ENCODE data around the gene GTF3C6. TPM values are rescaled to one million over a fixed set of nuclear protein-coding genes. Genes with fewer than 3 reads are reported as not detected.

Gene GTF3C6
- total RNA-seq, 4 donors from 2014 or later: 26.2 to 48.8 (median 34.7) TPM

GRCh38 chr6:110979565-110980101 lies 21.1 kb downstream of the GTF3C6 start:
- no peak for ATAC-seq (ENCODE audit: low FRiP score)
- no peak for DNase-seq (ENCODE audit: low spot score)
- TF ChIP-seq, protein P1, sequence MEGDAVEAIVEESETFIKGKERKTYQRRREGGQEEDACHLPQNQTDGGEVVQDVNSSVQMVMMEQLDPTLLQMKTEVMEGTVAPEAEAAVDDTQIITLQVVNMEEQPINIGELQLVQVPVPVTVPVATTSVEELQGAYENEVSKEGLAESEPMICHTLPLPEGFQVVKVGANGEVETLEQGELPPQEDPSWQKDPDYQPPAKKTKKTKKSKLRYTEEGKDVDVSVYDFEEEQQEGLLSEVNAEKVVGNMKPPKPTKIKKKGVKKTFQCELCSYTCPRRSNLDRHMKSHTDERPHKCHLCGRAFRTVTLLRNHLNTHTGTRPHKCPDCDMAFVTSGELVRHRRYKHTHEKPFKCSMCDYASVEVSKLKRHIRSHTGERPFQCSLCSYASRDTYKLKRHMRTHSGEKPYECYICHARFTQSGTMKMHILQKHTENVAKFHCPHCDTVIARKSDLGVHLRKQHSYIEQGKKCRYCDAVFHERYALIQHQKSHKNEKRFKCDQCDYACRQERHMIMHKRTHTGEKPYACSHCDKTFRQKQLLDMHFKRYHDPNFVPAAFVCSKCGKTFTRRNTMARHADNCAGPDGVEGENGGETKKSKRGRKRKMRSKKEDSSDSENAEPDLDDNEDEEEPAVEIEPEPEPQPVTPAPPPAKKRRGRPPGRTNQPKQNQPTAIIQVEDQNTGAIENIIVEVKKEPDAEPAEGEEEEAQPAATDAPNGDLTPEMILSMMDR (IDR thresholded peaks at IDR 0.05): no peak

- no peak for DNase-seq (ENCODE audit: low spot score)
- ATAC-seq (ENCODE audit: low FRiP score): no peak
- TF ChIP-seq, protein P1 (IDR thresholded peaks at IDR 0.05): no peak
Observed at GRCh38 chr6:110980227-110980626, 21.7 kb downstream of the GTF3C6 start.

GRCh38 chr6:110980648-110981047 lies 22.1 kb downstream of the GTF3C6 start:
- no peak for ATAC-seq (ENCODE audit: low FRiP score)
- no peak for DNase-seq (ENCODE audit: low spot score)
- TF ChIP-seq, protein P1 (IDR thresholded peaks at IDR 0.05): no peak

DNA sequence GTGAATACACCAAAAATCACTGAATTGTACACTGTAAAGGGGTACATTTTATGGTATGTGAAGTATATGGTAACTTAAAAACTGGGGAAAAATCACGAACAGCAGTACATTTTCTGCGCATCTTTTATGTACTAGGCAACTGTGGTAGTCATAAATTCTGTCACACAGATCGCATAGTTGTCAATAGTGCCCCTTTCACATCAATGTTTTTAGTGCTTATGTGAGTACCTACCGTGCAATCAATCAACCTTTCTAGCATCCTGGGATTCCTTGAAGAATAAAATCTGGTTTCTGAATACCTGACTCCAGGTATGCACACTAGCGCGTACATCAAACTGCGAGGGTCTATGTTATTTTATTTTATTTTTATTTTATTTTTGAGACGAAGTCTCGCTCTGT lies 22.7 kb downstream of the GTF3C6 start:
- TF ChIP-seq, protein P1 (IDR thresholded peaks at IDR 0.05): no peak
- no peak for ATAC-seq (ENCODE audit: low FRiP score)
- DNase-seq (ENCODE audit: low spot score): no peak

- ATAC-seq (ENCODE audit: low FRiP score): no peak
- TF ChIP-seq, protein P1 (IDR thresholded peaks at IDR 0.05): no peak
- DNase-seq (ENCODE audit: low spot score): no peak
Observed at GRCh38 chr6:110990840-110991576, 32.5 kb downstream of the GTF3C6 start.

- TF ChIP-seq, protein P1 (IDR thresholded peaks at IDR 0.05): no peak
- ATAC-seq (ENCODE audit: low FRiP score): no peak
- no peak for DNase-seq (ENCODE audit: low spot score)
Observed at GRCh38 chr6:110996691-110997090, 38.2 kb downstream of the GTF3C6 start.

All from omental fat pad (tissue), 4 donors.